GM12873 (cell line): ENCODE results near the gene CTCFL.

Source experiments
- CTCF ChIP-seq: IDR thresholded peaks from 2 replicates; pipeline ENCODE4 v1.5.1; 2012; ENCODE audit warnings: low read depth, mild to moderate bottlenecking, moderate library complexity, low read length, control low read depth; ENCODE audit not compliant: insufficient read depth; ENCODE audit errors: missing control alignments

Gene CTCFL

DNA sequence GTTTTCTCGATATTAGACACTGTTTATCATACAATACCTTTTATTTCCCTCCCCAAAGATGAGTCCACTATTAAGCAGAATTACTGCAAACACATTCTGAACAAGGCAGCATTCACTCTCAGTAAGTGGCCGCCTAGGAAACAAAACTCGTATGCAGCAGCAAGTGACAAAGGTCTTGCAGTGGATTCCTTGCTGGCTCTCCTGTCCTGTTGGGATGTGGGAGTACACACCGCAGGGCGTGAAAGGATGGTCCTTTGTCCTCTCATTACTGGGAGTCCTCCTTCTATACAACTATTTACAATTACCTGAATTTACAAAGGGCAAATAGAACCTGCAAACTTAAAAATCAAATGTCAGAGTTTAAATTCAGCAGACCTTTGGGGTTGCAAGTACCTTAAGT is 16.1 kb downstream of the CTCFL start:
- no peak for TF ChIP-seq CTCF

GRCh38 chr20:57508381-57508780 is 16.6 kb downstream of the CTCFL start:
- no peak for TF ChIP-seq CTCF

- TF ChIP-seq CTCF = no peak
Observed at GRCh38 chr20:57507477-57507876, 17.5 kb downstream of the CTCFL start.

DNA sequence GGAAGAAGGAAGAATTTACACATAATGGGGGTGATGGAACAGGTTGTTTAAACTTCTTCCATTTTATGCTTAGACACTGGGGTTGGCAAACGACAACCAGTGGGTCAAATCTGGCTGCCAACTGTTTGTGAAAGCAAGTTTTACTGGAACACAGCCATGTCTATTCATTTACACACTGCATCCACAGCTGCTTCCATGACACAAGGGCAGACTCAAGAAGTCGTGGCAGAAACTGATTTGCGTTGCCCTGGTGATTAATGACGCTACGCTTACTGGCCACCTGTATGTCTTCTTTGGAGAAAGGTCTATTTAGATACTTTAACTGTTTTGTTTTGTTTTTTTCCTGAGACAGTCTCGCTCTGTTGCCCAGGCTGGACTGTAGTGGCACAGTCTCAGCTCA is 19.0 kb downstream of the CTCFL start:
- TF ChIP-seq CTCF = no peak

GRCh38 chr20:57504411-57504810 is 20.5 kb downstream of the CTCFL start:
- no peak for TF ChIP-seq CTCF

- TF ChIP-seq CTCF = no peak
Observed at GRCh38 chr20:57503035-57503658, 21.8 kb downstream of the CTCFL start.

DNA sequence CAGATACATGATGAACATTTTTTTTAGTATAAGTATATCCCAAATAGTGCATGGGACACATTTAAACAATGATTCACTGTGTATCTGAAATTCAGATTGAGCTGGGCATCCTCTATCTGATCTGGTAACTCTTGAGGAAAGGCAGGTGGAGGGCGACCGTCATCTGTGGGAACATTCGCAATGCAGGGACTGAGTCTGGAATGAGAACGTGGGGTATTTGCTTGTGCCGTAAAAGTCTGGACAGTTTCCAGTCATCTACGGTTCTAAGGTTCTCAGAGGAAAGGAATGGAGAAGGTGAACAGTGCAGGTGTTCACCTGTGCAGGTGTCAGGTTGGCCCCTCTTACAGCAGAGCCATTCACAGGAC is 22.6 kb downstream of the CTCFL start:
- TF ChIP-seq CTCF = no peak
